HG03342 (cell line): ENCODE measurements around the gene RBM47.

Experiments
- ATAC-seq: cut with Tn5 transposase; IDR thresholded peaks from one replicate; pipeline ENCODE4 v1.9.1; 2021; ENCODE audit warnings: mild to moderate bottlenecking, moderate library complexity; ENCODE audit not compliant: unreplicated experiment

RBM47 gene

DNA sequence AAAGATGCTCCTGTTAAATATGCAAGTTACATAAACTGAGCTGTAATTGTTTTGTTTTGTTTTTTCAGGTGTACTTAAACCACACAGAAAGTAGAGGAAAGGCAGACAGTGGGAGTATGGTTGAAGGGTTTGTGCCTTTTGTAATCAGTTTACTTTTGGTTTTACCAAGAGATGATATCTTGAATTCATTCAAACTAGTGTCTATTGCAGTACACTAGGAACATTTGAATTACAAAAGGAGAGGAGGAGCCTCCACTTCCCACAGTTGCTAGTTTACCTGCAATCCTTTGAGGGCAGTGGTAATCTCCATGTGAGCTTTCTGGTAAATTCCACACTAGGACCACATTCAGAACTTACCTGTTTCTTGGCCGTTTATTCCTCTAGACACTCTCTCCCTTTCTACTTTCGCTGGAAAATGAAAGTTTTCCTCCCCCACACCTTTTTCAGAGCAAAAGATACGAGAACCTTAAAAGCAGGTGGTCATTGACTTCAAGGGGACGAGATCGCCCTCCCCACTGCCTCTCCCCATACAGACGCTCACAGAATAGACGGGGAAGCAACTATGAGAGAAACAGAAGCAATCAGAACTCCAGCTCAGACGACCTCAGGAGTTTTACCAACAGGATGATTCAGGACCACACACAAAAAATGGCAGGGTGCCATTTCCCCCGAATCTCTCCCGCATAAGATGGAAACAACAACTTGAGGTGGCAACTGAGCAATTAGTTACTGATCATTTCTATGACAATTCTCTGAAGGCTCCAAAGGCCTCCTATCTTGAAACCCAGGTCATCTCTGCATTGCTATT lies 3.3 kb downstream of the RBM47 start:
- no peak for ATAC-seq

DNA sequence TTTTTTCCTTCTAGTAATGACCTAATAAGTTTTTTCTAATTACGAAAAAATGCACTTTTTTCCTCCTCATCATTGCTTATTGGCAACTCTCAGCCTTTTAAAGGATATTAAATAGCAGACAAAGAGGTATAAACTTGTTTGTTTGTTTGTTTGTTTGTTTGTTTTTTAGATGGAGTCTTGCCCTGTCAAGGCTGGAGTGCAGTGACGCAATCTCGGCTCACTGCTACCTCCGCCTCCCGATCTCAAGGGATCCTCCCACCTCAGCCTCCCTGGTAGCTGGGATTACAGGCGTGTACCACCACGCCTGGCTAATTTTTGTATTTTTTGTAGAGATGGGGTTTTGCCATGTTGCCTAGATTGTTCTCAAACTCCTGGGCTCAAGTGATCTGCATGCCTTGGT lies 6.0 kb downstream of the RBM47 start:
- ATAC-seq, result no peak

DNA sequence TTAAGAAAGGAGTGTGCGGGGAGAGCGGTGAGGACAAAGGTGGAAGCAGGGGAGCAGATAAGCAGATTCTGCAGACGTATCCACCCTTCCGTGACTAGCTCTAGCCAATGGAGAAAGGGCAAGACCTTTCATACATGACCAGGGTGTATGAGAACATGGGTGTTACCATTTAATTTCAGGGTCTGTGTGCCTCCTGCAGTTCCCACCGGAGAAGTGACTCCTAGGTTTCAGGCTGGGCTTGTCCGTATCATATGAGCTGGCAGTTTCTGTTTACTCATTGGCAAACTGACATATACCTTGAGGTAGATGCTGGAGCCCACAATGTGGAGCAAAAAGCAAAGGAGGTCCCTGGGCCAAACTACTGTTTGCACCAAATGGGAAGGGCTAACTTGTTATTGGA lies 6.8 kb downstream of the RBM47 start:
- ATAC-seq, result peak; percentile 43

DNA sequence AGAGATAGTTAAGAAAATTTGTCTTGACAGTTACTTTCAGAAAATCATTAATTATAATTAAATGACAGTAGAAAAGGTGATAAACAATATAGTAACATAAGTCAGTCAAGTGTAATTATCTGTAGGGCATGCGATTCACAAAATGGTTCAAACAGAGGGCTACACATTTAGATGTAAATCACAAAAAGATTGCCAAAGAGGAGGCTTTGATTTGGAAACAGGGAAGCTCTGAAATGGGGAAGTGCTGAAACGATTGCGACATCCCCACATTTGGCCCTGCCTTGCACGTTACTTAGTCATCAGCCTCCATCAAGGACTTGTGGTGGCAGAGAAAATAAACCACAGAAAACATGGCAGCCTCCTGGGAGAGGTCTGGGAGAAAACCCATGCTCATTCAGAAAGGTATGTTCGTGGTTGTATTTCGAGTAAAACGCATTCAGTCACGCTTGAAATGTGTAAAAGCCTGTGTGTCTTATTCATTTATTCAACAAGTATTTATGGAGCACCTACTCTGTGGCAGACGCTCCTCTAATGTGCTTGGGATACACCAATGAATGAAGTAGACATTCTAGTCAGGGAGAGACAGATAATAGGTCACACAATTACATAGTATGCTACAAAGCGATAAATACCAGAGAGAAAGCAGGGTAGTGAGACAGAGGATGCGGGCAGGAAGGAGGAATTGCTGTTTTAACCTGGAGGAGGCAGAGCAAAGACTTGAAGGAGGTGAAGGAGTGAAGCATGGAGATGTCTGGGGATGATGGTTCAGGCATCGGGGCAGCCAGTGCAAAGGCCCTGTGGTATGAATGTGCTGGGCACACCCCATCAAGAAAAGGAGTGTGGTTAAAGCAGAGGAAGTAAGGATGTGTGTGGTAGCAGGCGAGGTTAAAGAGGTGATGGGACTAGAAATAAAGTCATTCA lies 7.8 kb downstream of the RBM47 start:
- ATAC-seq, result peak; percentile 67

DNA sequence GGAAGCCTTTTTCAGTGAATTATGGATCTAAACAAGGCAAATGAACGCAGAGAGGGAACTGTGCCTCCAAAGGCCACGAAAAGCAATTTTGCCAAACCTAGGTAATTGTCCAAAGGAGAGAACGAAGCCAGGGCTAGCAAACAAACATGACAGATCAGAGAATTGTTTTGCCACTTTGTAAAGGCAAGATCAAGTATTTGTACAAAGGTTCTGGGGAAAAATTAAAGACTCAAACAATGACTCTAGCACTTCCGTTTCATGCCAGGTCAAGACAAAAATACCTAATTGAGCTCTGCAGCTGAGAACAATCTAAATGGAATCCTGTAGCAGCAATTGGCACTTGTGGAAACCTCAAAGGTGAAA lies 8.5 kb downstream of the RBM47 start:
- no peak for ATAC-seq

- no peak for ATAC-seq
Measured at GRCh38 chr4:40619600-40619999, 10.1 kb downstream of the RBM47 start.

GRCh38 chr4:40617872-40618271 lies 11.8 kb downstream of the RBM47 start:
- no peak for ATAC-seq

DNA sequence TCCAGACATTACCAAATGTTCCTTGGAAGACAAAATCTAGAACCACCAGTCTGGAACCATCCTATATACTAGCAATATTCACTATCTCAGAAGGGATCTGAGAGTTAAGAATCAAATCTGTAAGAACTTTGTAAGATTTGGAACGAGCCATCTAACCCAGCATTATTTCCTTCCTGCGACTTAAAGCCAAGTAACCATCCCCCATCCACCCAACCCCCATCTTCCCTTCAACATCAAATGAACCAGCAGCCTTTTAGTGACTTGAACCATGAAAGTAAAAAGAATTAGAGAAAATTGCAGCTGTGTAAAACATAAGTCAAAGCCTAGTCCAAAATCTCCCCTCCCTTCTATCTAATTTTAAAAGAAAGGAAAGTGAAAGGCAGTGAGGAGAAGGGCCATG lies 15.6 kb downstream of the RBM47 start:
- ATAC-seq, result no peak

GRCh38 chr4:40613456-40613855 lies 16.2 kb downstream of the RBM47 start:
- ATAC-seq, result no peak

DNA sequence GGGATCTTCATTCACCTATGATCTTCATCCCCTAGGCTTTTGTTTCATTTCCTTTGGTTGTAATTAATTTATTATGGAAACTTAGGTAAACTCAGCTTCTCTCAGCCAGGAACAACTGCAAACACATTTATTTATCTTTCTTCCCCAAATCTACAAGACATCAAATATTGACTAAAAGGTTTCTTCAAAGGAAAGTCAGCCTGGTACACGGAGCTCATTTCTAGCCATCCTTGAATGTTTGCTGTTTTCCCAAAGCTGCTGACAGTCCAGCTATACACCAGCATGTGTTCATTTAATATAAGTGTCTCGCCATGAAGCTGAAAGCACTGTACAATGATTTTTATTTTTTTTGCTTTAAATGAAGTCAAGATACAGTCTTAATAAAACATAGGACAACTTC lies 16.8 kb downstream of the RBM47 start:
- ATAC-seq, result no peak

GRCh38 chr4:40612283-40612682 lies 17.4 kb downstream of the RBM47 start:
- ATAC-seq, result no peak

- ATAC-seq, result no peak
Measured at GRCh38 chr4:40608628-40609027, 21.0 kb downstream of the RBM47 start.

DNA sequence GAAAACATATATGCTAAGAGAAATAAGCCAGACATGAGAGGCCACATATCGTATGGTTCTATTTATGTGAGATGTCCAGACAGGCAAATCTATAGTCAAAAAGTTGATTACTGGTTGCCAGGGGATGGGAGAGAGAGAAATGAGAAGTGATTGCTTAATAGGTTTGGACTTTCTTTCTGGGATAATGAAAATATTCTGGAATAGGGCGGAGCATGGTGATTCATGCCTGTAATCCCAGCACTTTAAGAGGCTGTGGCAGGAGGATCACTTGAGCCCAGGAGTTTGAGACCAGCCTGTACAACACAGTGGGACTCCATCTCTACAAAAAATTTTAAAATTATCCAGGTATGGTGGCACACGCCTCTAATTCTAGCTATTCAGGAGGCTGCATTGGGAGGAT lies 22.4 kb downstream of the RBM47 start:
- no peak for ATAC-seq

GRCh38 chr4:40606239-40606767 lies 23.4 kb downstream of the RBM47 start:
- no peak for ATAC-seq

GRCh38 chr4:40603281-40603680 lies 26.4 kb downstream of the RBM47 start:
- ATAC-seq, result no peak

- no peak for ATAC-seq
Measured at GRCh38 chr4:40601641-40602040, 28.0 kb downstream of the RBM47 start.

GRCh38 chr4:40600850-40601249 lies 28.8 kb downstream of the RBM47 start:
- ATAC-seq, result no peak

- ATAC-seq, result no peak
Measured at GRCh38 chr4:40599431-40599830, 30.2 kb downstream of the RBM47 start.

GRCh38 chr4:40596522-40596921 lies 33.1 kb downstream of the RBM47 start:
- ATAC-seq, result no peak

DNA sequence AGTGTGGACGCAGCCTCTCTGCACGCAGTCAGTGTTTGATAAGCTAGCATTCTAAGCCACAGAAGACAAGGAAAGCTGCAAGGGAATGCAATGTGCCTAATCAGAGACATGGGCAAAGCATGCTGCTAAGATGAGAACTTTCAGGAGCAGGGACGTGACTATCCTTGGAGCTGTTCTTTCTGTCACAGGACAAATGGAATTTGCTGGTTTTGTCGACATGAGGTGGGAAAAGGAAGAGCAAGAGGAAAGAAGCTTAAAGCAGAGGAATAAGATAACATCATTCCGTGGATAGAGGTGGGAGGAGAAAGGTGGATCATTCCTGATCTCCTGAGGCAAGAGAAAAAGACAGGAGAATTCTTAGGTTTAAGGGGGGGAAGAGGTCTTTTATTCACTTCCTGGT lies 33.7 kb downstream of the RBM47 start:
- no peak for ATAC-seq

DNA sequence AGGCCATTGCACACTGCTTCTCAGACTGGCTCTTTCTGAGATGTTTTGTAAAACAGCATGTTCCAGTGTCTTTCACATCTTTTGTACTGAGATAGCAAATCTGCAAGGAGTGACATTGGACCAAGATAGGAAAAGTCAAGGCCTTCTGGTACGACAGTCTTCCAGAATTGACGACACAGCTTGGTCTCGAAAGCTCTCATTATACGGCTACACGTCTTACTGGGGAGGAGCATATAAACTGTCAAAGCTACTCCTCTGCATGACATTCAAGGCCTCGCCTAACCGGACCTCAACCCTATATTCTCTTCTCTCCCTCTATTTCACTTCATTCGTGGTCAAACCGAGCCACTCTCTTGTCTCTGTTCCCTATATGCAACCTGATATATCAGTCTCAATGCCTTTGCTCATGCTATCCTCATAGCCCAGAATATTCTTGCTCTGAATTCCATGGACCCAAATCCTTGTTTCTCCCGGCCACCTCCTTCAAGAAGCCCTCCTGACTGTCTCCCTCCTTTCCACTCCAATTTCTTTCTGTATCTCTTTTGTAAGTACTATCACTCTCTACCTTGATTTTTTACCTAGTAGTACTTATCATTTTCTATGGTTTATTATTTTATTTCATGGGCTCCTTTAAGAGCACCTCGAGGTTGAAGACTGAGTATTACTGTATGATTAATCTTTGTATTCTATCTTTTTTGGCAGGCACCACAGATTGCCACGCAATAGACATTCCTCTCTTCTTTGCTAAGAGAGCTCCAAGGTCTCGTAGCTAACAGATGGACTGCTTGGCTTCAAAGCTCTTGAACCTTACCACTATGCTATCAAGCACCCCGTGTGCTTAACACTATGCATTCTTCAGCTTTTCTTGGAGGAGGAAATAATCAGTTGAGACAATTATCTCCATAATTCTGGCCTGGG lies 35.1 kb downstream of the RBM47 start:
- no peak for ATAC-seq
